Activated CD4-positive, alpha-beta T cell treated with anti-CD3 and anti-CD28 coated beads for 1 hour (primary cell): ENCODE measurements around the gene PIK3R4.

Experiments used
- DNase-seq: peaks from one replicate; pipeline ENCODE4 v3.0.0-alpha.2; 2020

PIK3R4 gene

DNA sequence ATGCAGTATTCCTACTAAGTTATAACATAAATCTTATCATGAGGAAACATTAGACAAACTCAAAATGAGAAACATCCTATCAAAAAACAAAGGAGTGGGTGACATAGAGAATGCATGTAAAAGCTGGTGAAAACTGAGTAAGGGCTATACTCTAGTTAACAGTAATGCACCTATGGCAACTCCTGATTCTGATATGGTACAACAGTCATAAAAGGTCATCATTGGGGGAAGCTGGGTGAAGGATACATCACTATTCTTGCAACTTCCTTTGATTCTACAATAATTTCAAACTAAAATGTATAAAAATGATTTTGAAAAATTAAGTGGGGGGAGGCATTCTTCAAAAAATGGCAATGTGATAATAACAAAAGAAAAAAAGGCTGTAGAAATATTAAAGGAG, 6.8 kb downstream of the PIK3R4 start:
- no peak for DNase-seq

DNA sequence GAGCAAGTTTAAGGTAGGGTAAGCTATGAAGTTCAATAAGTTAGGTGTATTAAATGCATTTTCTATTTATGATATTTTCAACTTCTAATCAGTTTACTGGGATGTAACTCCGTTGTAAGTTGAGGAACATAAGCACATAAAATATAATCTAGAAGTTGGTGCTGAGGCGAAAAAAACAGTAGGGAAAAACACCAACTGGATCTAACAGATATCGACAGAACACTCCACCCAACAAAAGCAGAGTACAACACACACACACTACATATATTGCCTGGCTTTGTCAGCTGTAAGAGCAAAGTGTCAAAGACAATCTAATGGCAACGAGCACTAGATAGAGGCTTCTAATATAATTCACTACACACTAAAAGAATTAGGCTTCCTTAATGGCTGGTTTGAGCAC, 8.4 kb downstream of the PIK3R4 start:
- DNase-seq, result no peak

DNA sequence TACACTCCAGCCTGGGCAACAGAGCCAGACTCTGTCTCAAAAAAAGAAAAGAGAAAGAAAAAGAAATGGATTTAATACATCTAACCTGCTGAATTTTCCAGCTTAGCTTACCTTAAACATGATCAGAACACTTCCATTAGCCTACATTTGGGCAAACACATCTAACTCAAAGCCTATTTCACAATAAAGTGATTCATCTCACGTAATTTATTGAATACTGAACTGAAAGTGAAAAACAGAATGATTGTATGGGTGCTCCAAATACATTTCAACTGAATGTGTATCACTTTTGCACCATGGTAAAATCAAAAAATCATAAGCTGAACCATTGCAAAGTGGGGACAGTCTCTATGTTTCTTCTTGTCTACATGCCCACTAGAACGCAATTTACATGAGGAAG, 9.0 kb downstream of the PIK3R4 start:
- DNase-seq, result no peak

- no peak for DNase-seq
Observed at GRCh38 chr3:130733236-130733875, 13.3 kb downstream of the PIK3R4 start.

DNA sequence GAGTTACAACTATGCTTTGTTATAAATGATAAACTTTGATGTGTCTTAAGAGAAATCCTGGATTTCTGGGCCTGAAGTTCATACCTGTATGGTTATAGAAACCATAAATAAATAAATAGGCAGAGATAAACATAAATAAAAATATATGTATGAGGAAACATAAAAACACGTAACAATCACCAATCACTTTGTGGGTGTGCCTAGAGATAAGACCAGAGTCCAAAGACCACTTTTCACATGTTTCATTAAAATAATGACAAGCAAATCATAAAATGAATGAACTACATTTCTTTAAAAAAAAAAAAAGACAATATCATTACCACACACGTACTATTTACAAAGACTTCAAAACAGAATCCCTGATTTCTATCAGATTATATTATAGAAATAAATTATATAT, 14.1 kb downstream of the PIK3R4 start:
- no peak for DNase-seq

DNA sequence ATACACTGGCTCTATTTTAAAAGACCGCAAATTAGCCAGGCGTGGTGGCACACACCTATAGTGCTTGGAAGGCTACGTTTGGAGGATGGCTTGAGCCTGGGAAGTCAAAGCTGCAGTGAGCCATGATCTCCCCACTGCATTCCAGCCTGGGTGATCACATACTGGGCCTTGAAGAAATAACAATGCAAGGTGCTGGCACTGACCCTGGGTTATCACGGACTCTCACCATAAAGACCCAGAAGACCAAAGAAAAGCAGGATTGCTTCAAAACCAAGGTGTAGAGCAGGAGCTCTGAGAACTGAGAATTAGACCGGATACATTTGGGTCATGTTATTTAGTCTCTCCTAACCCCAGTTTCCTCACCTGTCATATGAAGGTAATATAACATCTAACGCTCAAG, 14.8 kb downstream of the PIK3R4 start:
- DNase-seq, result no peak

GRCh38 chr3:130729154-130729553, 17.5 kb downstream of the PIK3R4 start:
- no peak for DNase-seq

GRCh38 chr3:130728037-130728436, 18.6 kb downstream of the PIK3R4 start:
- DNase-seq, result no peak

DNA sequence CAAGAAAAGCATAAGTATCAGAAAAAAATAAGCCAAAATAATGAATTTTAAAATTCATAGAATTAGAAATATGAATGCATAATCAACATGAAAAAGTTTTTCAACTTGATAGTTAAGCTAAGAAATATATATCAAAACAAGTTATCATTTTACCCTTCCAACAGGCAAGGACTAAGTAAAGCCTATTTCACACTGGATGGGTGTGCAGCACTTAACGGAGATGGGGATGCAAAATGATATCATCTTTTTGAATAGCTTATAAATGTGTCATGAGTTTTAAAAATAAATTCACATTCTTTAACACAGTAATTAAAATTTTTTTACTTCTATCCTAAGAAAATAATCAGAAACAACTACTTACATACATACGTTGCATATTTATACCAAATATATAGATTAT, 20.9 kb downstream of the PIK3R4 start:
- no peak for DNase-seq

- no peak for DNase-seq
Observed at GRCh38 chr3:130715616-130716015, 31.0 kb downstream of the PIK3R4 start.

- DNase-seq, result no peak
Observed at GRCh38 chr3:130712718-130713423, 33.8 kb downstream of the PIK3R4 start.

GRCh38 chr3:130711565-130712324, 34.9 kb downstream of the PIK3R4 start:
- no peak for DNase-seq

DNA sequence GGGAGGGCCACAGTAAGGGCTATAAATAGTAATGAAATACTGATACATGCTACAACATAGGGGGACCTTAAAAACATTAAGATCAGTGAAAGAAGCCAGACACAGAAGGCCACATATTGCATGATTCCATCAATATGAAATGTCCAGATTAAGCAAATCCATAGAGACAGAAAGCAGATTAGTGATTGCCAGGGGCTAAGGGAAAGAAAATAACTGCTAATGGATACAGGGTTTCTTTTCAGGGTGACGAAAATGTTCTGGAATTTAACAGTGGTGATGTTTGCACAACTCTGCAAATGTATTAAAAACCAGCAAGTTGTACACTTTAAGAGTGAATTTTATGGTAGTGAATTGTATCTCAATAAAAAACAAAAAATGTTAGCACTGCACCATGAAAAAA, 37.0 kb downstream of the PIK3R4 start:
- DNase-seq, result no peak

DNA sequence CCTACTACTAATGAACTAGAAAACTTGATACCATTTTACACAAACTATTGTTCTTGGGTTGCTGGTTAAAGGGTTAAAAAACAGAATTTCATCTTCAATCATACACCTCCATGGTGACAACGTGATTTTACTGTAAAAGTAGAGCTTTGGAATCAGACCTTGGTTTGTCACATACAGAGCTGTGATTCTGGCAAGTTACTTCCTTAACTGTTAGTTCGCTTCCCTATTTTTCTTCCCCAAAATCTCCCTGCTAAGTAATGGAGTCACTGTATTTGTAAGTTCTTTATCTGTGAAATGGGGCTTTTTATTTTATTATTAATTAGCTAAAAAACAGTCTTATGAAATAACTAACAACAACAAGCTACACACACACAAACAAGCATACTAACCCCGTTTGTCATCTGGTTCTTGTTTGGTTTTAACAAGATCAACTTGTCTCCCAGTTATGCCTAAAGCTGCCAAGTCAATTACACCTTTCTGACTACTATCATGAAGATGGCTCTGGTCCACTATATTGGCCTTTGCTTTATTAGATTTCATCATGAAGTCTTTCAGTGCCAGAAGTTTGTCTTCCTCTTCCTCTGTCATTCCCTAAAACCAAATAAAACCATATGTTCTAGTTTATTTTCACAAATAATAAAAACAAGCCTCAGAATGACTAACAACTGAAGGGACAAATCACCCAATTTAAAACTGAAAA, 38.6 kb downstream of the PIK3R4 start:
- DNase-seq, result no peak

- no peak for DNase-seq
Observed at GRCh38 chr3:130705501-130705900, 41.1 kb downstream of the PIK3R4 start.

DNA sequence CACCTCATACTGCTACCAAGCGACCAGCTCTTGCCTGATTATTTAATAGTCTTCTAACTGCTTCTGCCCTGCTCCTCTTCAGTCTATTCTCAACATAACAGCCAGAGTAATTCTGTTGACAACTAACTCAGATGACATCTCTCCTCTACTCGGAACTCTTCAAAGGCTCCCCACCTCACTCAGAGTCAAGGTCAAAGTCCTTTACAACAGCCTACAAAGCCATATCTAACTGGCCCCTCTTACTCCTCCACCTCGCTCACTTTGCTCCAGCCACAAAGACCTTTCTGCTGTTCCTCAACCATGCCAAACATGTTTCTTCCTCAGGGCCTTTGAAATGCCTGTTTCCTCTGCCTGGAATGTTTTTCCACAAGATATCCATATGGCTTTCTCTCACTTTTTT, 43.6 kb downstream of the PIK3R4 start:
- DNase-seq, result no peak

GRCh38 chr3:130700541-130700940, 46.1 kb downstream of the PIK3R4 start:
- DNase-seq, result no peak

GRCh38 chr3:130699765-130700164, 46.9 kb downstream of the PIK3R4 start:
- no peak for DNase-seq

- DNase-seq, result no peak
Observed at GRCh38 chr3:130693314-130693713, 53.3 kb downstream of the PIK3R4 start.

GRCh38 chr3:130692455-130692854, 54.2 kb downstream of the PIK3R4 start:
- no peak for DNase-seq

GRCh38 chr3:130688697-130689470, 57.7 kb downstream of the PIK3R4 start:
- no peak for DNase-seq

DNA sequence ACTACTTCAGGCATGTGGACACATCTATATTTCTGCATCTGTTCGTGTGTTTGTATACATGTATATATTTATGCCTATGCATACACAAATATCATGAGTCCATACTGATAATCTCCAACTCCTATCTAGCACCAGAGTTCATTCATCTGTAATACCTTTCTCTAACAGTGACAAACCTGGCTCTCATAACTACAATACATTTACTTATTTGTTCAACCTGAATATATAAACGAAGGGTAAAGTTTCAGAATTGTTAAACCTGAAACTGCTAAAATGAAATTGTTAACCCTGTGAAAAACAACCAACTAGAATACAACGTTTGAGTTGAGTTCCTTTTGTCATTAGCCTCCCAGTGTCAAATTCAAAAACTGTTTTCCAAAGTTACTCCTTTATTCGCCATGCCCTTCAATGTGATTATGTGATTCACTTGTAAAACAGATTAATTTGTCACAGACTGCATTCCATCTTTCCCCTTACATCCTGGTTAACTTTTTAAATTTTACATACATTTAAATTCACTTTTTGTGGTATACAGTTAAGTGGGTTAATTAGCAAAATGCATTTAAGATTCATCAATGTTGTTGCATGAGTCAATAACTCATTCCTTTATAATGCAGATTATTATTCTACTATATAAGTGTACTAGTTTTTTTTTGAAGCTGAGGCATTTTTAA, 58.5 kb downstream of the PIK3R4 start:
- no peak for DNase-seq
